ENCODE data around the gene SH3D21. TPM values are rescaled to one million over a fixed set of nuclear protein-coding genes. Genes with fewer than 3 reads are reported as not detected.

The SH3D21 gene
- total RNA-seq, 2 donors from 2014 or later = 1.6 to 2.8 TPM

DNA sequence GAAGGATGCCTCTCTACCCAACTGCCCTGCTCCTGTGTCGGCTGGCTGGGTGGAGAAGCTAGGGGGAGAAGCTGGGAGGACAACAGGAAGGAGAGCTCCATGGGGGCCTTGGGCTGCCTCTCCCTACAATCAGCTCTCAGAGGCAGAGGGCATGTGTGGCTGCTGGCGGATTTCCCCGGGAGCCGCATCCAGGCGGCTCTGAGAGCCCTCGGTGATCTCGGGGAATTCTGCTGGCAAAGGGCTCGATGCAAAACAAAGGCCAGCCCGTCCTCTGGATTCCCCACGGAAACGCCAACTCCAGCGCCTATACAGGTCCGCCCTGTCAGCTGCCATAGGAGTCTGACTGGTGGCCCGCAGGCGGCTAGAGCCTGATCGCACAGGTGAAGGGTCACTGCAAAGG lies 43.7 kb downstream of the SH3D21 start:
- intact Hi-C loops (cut with DNase I) = no loop called here
- DNase-seq (ENCODE audit: low spot score) = no peak

DNA sequence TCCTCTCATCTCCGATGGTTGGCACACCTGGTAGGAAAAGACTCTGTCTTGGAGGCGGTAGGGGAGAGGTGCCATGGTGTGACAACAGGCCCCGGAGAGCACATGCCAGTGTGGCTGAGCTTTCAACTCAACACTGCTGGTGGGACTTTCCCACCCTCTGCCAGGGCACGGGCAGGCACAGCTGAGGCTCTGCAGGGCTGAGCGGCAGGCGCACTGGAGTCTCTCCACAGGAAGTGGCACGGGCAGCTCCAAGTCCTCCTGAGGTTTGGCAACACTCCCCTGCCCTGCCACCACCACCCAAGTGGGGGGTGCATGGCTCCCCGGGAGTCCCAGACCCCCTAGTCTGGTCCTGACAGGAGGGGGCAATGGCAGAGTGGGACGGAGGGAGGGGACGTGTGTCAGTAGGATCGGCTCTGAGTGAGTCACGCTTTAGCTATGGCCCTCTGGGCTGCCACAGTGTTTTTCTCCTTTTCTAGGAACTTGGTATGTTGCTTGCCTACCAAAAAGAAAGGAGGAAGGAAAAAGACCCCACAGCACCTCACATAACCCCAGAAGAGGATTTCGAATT lies 44.6 kb downstream of the SH3D21 start:
- DNase-seq (ENCODE audit: low spot score) = peak; percentile 87
- intact Hi-C loops (cut with DNase I) = no loop called here

DNA sequence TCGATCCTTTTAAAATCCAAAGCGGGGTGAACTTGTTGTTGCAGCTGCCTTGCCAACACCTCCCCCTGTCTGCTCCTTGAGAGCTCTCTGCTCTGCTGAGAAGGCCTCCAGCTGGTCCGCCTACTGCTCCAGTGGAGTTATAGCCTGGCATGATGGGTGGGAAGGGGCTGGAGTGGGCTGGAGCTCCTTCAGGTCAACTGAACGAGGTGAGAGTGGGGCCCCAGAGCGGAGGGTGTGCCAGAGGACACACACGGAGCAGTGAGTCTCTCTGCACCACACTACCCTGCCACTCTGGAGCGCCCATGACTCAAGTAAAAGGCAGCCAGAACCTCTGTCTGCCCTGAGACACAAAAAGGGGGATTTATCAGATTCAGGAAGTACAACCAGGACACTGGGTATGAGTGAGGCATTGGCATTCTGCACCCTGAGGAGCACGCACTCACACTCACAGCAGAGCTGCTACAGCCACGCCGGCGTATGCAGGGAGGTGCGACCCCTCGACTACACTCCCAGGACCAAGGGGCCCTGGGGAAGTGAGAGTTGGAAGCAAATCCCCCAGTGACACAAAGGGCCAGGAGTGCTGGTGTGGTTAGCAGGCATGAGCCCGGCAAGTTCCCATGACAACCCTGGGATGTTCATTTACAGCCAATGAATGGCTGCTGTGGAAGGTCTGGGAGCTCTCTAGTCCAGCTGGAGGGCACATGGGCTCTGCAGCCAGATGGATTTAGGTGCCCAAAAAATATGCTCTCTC lies 45.2 kb downstream of the SH3D21 start:
- intact Hi-C loops (cut with DNase I) = no loop called here
- no peak for DNase-seq (ENCODE audit: low spot score)

DNA sequence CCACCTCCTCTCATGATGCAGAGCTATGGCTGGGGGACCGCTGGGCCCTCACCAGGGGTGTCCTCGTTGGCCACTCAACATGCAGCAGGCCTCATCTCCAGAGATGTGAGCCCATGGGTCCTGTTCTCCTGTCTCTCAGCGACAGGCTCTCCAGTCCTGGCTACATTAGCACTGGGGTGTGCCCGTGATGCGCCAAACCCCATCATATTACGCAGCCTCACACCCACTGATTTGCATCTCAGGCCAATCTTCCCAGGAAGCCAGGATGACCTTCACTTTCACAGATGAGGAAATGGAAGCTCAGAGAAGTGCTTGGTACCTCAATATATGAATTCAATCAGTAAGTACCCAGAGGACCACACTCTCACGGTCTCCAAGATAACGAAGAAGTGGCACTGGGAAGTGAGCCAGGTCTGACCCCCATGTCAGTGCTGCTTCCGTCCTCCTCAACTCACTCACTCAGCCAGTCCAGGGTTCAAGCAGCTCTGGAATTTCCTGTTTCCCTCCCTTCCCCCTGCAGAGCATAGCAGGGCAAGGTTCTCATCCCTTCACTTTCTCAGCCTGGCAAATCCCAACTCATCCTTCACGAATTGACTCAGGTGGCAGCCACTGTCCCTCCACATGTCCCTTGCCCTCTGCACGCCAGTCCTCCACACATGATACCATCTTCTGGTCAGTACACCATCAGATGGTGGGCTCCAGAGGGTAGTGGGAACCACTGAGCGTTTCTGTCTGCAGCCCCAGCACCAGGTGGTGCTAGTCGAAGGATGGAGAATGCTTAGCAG lies 46.1 kb downstream of the SH3D21 start:
- intact Hi-C loops (cut with DNase I) = no loop called here
- DNase-seq (ENCODE audit: low spot score) = no peak

DNA sequence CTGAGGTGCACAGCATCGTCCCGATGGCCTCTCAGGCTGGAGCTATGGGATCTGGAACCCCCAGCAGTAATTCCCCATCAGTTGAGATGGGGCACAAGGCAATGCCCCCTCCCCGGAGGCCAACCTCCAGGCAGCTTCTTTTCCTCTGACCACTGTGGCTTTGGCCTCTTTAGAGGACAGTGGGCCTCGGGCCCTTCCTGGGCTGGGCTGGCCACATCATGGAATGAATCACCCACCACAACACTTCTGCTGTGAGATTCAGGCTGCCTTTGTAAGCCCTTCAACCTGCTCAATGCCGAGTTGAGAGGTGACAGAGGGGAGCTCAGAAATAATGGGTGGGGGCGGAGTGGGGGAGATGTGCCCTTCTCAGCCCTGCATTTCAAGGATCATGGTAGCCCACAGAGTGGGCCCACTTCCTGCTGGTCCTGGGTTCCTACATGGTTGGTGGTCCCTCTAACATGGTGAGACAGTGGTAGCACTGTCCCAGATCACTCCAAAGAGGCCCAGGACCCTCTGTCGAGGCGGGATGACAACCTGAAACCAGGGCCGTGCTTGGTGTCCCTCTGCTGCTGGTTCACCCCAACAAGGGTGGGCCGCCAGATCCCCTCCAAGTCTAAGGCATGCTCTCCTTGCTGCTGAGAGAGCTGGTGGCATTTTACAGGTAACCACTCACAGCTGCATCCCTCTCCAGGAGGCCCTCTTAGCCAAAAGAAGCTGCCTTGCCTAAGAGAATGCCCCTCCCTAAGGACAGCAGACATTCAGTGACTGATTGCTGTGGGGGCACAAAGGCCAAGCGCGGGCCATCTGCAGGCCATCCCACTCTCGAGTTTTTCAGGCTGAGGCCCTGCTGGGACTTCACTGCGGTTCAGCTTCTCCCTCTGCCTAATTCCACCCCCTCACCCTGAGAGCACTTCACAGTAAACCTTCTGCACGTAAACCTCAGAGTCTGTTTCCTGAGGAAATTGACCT lies 47.0 kb downstream of the SH3D21 start:
- no peak for DNase-seq (ENCODE audit: low spot score)
- intact Hi-C loops (cut with DNase I) = no loop called here

DNA sequence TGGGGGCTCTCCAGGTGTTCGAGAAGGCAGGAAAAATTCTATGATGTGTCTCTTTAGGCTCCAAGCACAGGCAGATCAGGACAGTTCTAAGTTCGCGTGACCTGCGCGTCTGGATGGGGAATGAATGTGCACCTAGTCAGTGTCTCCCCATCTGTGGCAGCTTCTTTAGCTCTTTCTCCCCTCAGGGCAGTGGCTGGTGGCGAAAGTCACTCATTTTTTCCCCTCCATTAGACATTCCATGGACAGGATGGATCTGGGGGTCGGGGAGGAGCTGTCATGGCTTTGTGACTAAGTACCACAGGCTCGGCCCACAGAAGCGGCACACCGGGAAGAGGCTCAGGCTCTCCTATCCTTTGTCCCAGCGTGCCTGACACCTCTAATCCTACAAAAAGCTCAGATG lies 48.3 kb downstream of the SH3D21 start:
- intact Hi-C loops (cut with DNase I) = no loop called here
- no peak for DNase-seq (ENCODE audit: low spot score)

DNA sequence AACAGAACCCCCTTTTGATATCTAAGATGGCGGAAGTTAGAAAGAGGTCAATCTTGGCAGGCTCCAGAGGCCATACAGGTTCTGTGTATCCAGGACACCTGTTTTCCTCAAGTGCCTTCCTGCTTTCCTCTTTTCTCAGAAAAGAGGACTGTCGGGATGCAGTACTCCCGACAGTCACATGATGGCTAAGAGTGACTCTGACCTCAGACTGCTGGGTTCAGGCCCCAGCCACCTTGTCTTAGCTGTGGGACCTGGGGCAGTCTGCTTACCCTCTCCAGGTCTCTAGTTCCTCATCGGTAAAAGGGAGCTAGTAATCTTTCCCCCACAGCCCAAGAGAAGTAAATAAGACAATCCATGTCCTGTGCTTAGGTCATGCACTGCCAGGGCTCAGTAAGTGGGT lies 49.6 kb downstream of the SH3D21 start:
- DNase-seq (ENCODE audit: low spot score) = no peak
- intact Hi-C loops (cut with DNase I) = no loop called here

DNA sequence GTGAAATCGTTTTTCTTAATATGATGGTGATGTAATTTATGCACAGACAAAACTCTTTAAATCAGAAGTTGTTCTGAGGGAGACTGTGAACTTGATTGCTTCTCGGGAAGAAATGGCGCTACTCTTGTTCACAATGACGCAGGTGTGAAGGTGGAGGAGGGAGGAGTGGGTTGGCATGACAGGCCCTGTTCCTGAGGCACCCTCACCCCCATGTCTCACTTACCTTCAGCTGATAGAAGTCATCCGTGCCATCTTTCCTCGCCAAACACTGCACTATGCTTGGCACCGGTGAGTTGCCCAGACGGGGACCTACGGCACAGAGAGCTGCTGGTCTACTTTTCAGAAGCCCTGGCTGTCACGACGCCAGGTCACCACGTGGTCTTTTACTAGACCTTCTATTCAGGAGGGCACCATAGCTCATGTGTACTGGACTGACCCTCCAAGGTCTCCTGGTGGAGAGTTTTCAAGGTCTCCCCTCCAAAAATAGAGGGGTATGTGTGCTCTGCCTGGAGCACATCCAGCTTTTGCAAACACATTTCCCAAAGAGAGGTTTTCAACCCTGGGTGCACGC lies 52.4 kb downstream of the SH3D21 start:
- intact Hi-C loops (cut with DNase I) = no loop called here
- DNase-seq (ENCODE audit: low spot score) = no peak

DNA sequence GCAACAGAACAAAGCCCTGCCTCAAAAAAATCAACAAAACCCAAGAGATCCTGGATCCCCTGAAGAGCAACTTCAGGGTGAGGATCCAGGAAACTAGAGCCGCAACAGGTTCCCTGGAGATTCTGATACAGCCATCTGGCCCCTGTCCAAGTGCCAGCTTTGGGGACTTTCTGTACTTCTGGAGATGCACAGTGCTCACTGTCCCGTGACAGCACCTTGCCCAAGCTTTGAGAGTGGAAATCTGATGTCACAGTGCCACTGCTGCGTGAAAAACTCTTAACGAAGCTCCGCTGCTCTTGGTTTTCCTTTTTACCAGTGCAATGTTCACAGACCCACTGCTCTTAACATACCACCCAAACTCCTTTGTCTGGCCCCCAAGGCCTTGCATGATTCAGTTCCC lies 53.2 kb downstream of the SH3D21 start:
- intact Hi-C loops (cut with DNase I) = no loop called here
- DNase-seq (ENCODE audit: low spot score) = no peak

DNA sequence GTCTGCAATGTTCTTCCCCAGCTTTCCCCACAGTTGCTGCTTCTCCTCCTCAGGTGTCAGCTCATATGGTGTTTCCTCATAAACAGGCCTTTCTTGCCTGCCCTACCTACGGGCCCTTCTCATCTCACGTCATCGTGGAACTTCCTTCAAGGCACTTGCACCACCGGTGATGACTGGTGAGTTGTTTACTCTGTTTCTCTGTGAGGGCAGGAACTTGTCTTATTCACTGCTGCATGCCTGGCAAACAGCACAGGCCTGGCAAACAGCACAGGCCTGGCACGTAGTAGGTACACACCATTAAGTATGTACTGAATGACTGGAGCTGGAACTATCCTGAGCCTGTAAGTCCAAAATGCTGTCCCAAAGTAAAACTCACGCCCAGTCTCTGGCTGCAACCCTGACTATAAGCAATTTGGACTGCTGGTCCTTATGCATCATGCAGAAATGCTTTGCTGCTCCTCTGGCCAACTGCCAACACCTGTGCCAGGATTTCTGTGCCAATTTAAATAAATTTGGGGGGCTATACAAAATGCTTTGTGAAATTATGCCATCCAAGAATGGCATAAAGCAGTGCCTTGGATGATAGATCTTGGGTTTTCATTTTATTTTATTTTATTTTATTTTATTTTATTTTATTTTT lies 53.9 kb downstream of the SH3D21 start:
- no peak for DNase-seq (ENCODE audit: low spot score)
- intact Hi-C loops (cut with DNase I) = no loop called here

DNA sequence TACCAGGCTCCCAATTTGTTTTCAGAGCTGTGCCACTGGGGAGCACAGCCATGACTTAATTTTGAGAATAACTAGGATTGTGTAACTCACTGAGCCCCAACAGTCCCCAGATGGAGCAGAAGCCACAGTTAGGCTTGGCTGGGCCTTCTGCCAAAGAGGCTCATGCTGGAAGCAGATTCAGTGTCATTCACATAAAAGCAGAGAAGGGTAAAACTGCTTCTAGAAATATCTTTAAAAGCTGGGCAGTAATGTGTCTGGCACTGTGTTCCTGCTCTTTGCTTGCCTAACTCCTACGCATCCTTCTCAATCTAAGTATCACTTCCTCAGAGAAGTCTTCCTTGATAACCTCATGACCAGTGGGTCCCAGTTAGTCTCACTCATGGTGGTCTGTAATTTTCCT lies 59.2 kb downstream of the SH3D21 start:
- intact Hi-C loops (cut with DNase I) = loop anchor here in 1 of 2 donors (5.0 kb wide), 1 partner anchor 58 kb away; the partner anchor contains the start of gene SH3D21
- no peak for DNase-seq (ENCODE audit: low spot score)

DNA sequence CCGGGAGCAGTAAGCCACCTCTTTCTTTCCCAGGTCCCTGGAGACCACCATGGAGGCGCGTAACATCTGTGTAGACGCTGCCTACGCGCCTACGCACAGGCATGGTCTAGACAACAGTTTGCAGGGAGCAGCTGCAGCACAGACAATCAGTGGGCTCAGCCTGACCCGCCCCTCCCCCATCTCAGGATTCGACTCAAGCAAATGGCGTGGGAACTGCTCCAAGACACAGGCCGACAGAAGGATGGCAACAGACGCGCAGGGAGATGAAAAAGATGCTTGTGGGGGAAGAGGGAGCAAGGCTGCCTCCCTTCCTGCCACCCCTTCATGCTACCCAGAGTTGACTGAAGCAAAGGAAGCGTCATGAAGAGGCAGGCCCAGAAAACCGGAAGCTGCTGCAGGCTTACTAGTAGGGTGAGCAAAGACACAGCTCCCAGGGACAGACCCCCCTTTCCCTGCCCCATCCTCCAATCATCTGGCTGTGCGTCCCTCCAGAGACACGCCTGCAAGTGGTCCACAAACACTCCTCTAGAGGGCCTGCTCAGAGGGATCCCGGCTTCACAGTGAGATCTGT lies 60.0 kb downstream of the SH3D21 start:
- no peak for DNase-seq (ENCODE audit: low spot score)
- intact Hi-C loops (cut with DNase I) = loop anchor here in 1 of 2 donors (5.0 kb wide), 1 partner anchor 59 kb away; the partner anchor contains the start of gene SH3D21

DNA sequence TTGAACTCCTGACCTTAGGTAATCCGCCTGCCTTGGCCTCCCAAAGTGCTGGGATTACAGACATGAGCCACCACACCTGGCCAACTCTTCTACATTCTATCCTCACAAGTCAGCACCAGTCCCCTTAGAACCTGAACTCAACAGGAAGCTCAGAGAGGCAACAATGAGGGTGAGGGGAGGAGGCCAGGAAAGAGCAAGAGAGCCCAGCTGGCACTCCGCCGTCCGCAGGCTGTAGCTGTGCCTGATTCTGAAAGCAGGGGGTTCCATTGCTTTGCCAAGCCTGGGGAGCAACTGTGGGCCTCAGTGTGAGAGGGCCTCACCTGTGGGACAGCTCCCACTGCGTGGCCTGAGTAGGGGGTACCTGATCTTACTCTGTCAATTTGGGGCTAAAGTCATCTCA lies 60.9 kb downstream of the SH3D21 start:
- intact Hi-C loops (cut with DNase I) = loop anchor here in 1 of 2 donors (5.0 kb wide), 1 partner anchor 60 kb away; the partner anchor contains the start of gene SH3D21
- no peak for DNase-seq (ENCODE audit: low spot score)

DNA sequence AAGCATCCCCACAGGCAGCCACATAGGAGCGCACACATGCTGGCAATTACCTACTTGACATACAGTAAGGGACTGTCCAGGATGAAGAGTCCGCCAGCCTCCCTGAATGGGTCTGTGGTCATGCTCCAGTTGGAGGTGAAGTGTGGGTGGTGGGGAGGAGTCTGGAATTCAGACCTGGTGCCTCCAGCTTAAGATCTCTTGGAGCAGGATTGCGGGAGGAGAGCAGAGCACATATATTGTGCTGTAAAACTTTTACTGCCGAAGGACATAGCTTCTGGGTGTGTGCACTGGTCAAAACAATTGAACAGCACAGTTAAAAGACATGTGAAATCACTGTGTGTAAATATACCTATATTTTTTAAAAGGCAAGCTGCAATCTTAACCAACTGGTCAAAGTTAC lies 61.6 kb downstream of the SH3D21 start:
- intact Hi-C loops (cut with DNase I) = loop anchor here in 1 of 2 donors (5.0 kb wide), 1 partner anchor 60 kb away; the partner anchor contains the start of gene SH3D21
- DNase-seq (ENCODE audit: low spot score) = no peak

DNA sequence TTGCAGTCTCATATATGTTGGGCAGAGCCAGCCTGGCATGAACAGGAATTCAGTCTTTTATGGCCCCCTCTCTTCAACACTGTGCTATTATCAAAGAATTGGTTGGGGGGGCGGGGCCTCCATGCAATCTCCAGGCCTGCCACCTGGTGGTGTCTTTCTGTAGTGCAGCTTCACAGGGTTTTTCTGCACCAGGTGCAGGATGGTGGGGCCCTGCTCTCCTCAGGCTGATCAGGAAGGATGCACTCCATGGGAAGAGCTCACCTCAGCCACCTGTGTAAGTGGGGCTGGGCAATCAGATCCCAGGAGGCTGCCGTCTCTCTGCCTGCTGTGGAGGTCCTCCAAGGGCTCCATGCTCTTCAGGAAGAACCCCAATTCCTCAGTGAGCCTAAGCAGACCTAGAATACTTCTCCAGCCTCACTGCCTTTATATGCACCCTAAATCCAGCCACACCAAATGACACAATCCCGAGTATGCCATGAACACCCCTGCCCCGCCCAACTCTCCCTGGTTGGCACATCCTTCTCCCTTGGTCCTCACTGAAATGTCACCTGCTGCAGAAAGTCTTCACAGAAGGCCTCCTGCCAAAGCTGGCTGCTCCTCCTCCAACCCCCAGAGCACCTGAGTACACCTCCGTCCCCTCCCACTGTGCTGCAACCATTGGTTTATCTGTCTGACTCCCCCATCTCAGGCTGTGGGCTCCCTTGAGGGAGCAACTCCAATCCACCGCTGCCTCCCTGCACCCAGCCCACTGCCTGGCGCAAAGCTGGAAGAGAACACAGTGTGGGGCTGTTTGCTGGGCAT lies 63.1 kb downstream of the SH3D21 start:
- intact Hi-C loops (cut with DNase I) = loop anchor here in 1 of 2 donors (5.0 kb wide), 1 partner anchor 62 kb away; the partner anchor contains the start of gene SH3D21
- peak; percentile 89 for DNase-seq (ENCODE audit: low spot score)

Data from posterior vena cava (tissue), 2 donors.